ENCODE measurements around the gene COPG1.

COPG1 gene

GRCh38 chr3:129313415-129313664 is 63.9 kb downstream of the COPG1 start:
- TF ChIP-seq FOXA1 (IDR thresholded peaks at IDR 0.05) (no peak), HDGF (IDR thresholded peaks at IDR 0.05; ENCODE audit: borderline replicate concordance) (no peak), ARNT (IDR thresholded peaks at IDR 0.05) (no peak), NFRKB (IDR thresholded peaks at IDR 0.05) (no peak), CTBP1 (IDR thresholded peaks at IDR 0.05; ENCODE audit: borderline replicate concordance) (no peak), BHLHE40 (IDR thresholded peaks at IDR 0.05; ENCODE audit: borderline replicate concordance) (no peak), ZNF384 (IDR thresholded peaks at IDR 0.05) (no peak), PKNOX1 (IDR thresholded peaks at IDR 0.05) (no peak), LEF1 (IDR thresholded peaks at IDR 0.05; ENCODE audit: borderline replicate concordance) (no peak), ELF4 (IDR thresholded peaks at IDR 0.05) (no peak), SUZ12 (IDR thresholded peaks at IDR 0.05) (no peak), TARDBP (IDR thresholded peaks at IDR 0.05) (no peak), SP1 (IDR thresholded peaks at IDR 0.05) (no peak), L3MBTL2 (conservative IDR thresholded peaks at IDR 0.05) (no peak), FOXK2 (IDR thresholded peaks at IDR 0.05) (no peak), FOXM1 (IDR thresholded peaks at IDR 0.05; ENCODE audit: borderline replicate concordance) (no peak)
- no peak for DNase-seq (ENCODE audit: extremely low spot score)
- CTCF ChIA-PET: no interaction called here
- POLR2A ChIA-PET: interaction anchor here (0.8 to 5.3 kb wide), 6 partner anchors 9 to 130 kb away, joined by 3 to 60 read pairs (median 4); partner anchors contain the start of genes CNBP, COPG1 and HMCES

DNA sequence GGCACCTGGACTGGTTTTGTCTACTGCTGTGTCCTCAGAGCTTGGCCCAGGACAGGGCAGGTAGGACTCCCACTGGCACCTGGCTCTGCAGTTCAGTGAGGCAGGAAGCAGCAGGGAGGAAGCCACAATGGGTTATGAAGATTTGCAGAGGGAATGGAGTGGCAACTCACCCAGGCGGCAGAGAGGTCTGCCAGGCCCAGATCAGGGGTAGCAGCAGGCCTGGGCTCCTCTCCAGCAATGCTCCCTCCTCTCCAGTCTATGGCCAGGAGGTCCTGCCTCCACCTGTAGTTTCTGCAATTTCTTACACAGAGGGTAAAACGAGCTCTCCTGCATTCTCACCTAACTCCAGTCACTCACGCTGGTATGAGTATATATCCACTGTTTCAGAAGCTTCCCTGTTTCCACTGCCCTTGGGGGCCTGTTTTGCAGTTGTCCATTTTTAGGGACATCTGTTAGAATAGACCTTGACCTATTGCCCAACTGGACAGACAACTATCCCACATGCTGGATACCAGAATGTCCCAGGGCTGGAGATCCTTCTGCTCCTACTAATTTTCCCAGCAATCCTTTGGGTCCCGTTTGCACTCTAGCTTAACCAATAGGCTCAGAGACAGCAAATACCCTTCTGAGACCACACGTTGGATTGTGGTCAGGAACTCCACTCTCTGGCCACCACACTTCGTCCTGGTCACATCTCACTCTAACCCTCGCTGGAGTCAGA is 64.4 kb downstream of the COPG1 start:
- POLR2A ChIA-PET: interaction anchor here (0.8 to 5.3 kb wide), 7 partner anchors 9 to 130 kb away, joined by 3 to 60 read pairs (median 4); partner anchors contain the start of genes CNBP, COPG1 and HMCES

DNA sequence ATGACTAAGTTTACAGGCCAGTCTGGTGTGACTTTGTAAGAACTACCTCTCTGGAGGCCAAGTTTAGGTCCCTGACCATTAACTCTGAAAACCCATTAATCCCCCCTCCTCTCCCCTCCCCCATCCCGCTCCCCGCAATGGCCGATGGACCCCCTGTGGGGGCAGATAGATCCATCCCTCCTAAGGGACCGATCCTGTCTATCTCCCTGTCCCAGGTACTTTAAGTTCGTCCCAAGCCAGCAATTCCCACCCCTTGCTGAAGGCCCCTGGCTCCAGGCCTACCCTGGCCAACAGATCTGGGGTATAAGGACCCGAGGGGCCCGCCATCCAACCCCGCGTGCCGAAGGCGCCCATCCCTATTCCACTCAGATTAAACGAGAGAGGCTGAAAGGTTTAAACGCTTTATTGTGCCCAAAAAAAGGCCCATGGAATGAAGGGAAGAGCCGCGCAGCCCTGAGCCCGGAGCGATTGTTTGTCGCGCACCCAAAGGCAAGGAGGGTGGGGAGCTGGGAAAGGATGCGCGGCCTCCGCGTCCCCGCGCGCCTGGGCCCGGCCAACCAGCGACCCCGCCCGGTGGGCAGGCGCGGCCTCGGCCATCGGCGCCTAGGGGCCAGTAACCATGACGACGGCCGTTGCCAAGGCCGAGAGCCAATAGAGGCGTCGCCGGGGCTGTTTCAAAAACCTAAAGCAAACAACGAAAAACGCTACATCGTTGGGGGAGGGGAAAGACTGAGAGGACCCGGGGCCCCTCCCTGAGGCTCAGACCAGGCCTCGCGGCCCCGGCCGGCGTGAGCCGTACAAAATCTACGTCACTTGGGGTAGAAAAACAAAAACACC is 65.2 kb downstream of the COPG1 start:
- peak; percentile 92 for DNase-seq (ENCODE audit: extremely low spot score)
- CTCF ChIA-PET: no interaction called here
- TF ChIP-seq CTBP1 (IDR thresholded peaks at IDR 0.05; ENCODE audit: borderline replicate concordance): no peak
- TF ChIP-seq L3MBTL2 (conservative IDR thresholded peaks at IDR 0.05): peak; percentile 15; the same call in 1 of the 2 replicates
- TF ChIP-seq BHLHE40 (IDR thresholded peaks at IDR 0.05; ENCODE audit: borderline replicate concordance): no peak
- TF ChIP-seq TARDBP (IDR thresholded peaks at IDR 0.05): no peak
- no peak for TF ChIP-seq ELF4 (IDR thresholded peaks at IDR 0.05)
- no peak for TF ChIP-seq FOXA1 (IDR thresholded peaks at IDR 0.05)
- TF ChIP-seq SP1 (IDR thresholded peaks at IDR 0.05): no peak
- no peak for TF ChIP-seq FOXK2 (IDR thresholded peaks at IDR 0.05)
- no peak for TF ChIP-seq HDGF (IDR thresholded peaks at IDR 0.05; ENCODE audit: borderline replicate concordance)
- no peak for TF ChIP-seq ARNT (IDR thresholded peaks at IDR 0.05)
- TF ChIP-seq ZNF384 (IDR thresholded peaks at IDR 0.05): no peak
- no peak for TF ChIP-seq PKNOX1 (IDR thresholded peaks at IDR 0.05)
- no peak for TF ChIP-seq LEF1 (IDR thresholded peaks at IDR 0.05; ENCODE audit: borderline replicate concordance)
- TF ChIP-seq FOXM1 (IDR thresholded peaks at IDR 0.05; ENCODE audit: borderline replicate concordance): peak; percentile 60; the same call in 1 of the 2 replicates
- no peak for TF ChIP-seq NFRKB (IDR thresholded peaks at IDR 0.05)
- no peak for TF ChIP-seq SUZ12 (IDR thresholded peaks at IDR 0.05)
- POLR2A ChIA-PET: interaction anchor here (1.0 to 5.3 kb wide), 10 partner anchors 9 to 251 kb away, joined by 3 to 60 read pairs (median 5); partner anchors contain the start of genes CNBP and HMCES

More for the DNA sequence above, 64.4 kb downstream of the COPG1 start:
- no peak for DNase-seq (ENCODE audit: extremely low spot score)
- CTCF ChIA-PET: no interaction called here
- TF ChIP-seq LEF1 (IDR thresholded peaks at IDR 0.05; ENCODE audit: borderline replicate concordance): no peak
- TF ChIP-seq FOXK2 (IDR thresholded peaks at IDR 0.05): no peak
- TF ChIP-seq FOXM1 (IDR thresholded peaks at IDR 0.05; ENCODE audit: borderline replicate concordance): no peak
- no peak for TF ChIP-seq BHLHE40 (IDR thresholded peaks at IDR 0.05; ENCODE audit: borderline replicate concordance)
- TF ChIP-seq TARDBP (IDR thresholded peaks at IDR 0.05): no peak
- TF ChIP-seq ELF4 (IDR thresholded peaks at IDR 0.05): 0 out of 2 replicates have a peak, but pooled peaks have one; percentile 5

DNA sequence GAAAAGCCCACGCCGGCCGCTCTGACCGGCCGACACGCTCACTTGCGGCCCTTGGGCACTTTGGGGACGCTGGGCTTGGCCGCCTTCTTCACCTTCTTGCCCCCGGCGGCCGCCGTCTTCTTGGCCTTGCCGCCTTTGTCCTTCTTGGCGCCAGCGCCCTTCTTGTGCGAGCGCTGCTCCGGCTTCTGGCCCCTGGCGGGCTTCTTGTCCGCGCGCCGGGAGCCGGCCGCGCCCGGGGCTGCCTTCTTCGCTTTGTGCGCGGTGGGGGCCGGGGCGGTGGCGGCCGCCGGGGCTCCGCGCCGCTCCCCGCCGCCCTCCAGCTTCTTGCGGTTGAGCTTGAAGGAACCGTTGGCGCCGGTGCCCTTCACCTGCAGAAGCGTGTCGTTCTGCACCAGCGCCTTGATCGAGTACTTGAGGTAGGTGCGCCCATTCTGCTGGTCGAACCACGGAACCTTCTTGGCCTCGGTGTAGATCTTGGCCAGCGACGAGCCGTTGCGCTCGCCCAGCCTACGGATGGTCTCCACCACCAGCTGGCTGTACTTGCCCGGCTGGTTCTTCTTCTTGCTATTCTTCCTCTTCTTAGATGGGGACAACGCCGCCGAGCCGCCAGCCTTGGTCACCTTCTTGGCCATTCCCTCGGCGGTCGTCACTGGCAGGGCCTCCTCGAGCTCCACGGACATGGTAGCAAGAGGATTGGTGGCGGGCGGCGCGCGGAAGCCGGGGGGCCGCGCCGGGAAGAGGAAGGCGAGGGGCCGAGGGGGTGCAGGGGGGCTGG is 66.0 kb downstream of the COPG1 start:
- ChIA-PET POLR2A (interaction anchor here (0.9 to 5.3 kb wide), 18 partner anchors 9 to 250 kb away, joined by 3 to 60 read pairs (median 6); partner anchors contain the start of genes COPG1, HMCES, IFT122 and MBD4), CTCF (interaction anchor here (0.6 to 1.8 kb wide), 7 partner anchors 10 to 553 kb away, joined by 3 to 13 read pairs (median 4); no protein-coding TSS in a partner anchor)
- no peak for TF ChIP-seq SUZ12 (IDR thresholded peaks at IDR 0.05)
- no peak for TF ChIP-seq TARDBP (IDR thresholded peaks at IDR 0.05)
- no peak for TF ChIP-seq ELF4 (IDR thresholded peaks at IDR 0.05)
- no peak for DNase-seq (ENCODE audit: extremely low spot score)

DNA sequence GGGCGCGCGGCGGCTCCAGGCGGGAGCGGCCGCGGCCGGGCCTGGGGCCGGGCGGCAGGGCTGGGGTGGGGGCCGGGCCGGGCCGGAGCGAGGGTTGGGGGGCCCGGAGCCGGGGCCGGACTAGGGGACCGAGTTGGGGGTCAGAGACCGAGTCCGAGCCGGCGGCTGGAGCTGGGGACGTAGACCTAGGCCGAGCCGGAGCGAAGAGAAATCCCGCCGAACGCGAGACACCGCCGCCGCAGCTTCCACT is 66.5 kb downstream of the COPG1 start:
- CTCF ChIA-PET: interaction anchor here (0.6 to 1.8 kb wide), 9 partner anchors 10 to 552 kb away, joined by 3 to 13 read pairs (median 4); no protein-coding TSS in a partner anchor

More for the DNA sequence above, 66.5 kb downstream of the COPG1 start:
- DNase-seq (ENCODE audit: extremely low spot score): no peak
- TF ChIP-seq FOXM1 (IDR thresholded peaks at IDR 0.05; ENCODE audit: borderline replicate concordance): no peak
- TF ChIP-seq L3MBTL2 (conservative IDR thresholded peaks at IDR 0.05): no peak
- no peak for TF ChIP-seq TARDBP (IDR thresholded peaks at IDR 0.05)
- TF ChIP-seq PKNOX1 (IDR thresholded peaks at IDR 0.05): no peak
- no peak for TF ChIP-seq FOXA1 (IDR thresholded peaks at IDR 0.05)
- no peak for TF ChIP-seq HDGF (IDR thresholded peaks at IDR 0.05; ENCODE audit: borderline replicate concordance)
- TF ChIP-seq FOXK2 (IDR thresholded peaks at IDR 0.05): no peak
- TF ChIP-seq ELF4 (IDR thresholded peaks at IDR 0.05): no peak
- no peak for TF ChIP-seq CTBP1 (IDR thresholded peaks at IDR 0.05; ENCODE audit: borderline replicate concordance)
- no peak for TF ChIP-seq LEF1 (IDR thresholded peaks at IDR 0.05; ENCODE audit: borderline replicate concordance)
- TF ChIP-seq ARNT (IDR thresholded peaks at IDR 0.05): no peak
- POLR2A ChIA-PET: interaction anchor here (0.7 to 5.3 kb wide), 23 partner anchors 9 to 250 kb away, joined by 3 to 60 read pairs (median 5); partner anchors contain the start of genes COPG1, HMCES, IFT122 and MBD4
